ENCODE data around the gene IMP3. TPM values are rescaled to one million over a fixed set of nuclear protein-coding genes. Genes with fewer than 3 reads are reported as not detected.
A peak's percentile ranks its signal among the peaks of the same experiment; 100 is the strongest.
"Not testable (repeated sequence)": the region's sequence is repeated elsewhere in the genome, so short reads cannot be mapped to it uniquely, and the experiment has no call there.

IMP3 gene
- total RNA-seq, 6 experiments from 2014 or later = 37.7 to 192 (median 44.4) TPM

DNA sequence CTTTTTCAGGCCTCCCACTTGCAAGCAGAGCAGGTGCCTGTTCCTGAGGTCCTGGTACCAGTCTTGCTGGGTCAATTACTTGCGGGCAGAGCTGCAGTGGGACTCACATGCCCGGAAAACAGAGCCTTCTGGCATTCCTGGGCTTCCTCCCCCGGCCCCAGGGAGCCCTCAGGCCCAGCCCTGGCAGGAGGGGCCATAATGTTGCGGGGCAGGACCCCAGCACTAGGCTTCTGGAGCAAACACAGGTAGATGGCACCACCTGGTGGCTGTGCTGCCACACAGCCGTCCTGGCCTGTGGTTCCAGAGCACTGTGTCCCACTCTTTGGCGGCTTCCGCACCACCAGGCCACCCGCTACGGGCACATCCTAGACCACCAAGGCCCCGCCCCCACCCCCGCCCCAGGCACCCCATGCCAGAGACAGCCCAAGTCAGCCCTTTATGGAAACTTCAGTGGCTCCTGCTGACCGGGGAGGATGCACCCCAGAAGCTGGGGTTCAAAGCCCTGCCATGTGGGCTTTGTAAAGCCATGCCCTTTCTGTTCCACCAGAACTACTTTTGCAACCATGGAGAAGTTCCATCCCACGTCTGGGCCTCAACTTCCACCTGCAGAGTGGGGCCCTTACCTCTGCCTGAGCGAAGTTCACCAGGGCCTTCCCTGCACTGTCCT, 43.8 kb upstream of the IMP3 start:
- H3K4me3 ChIP-seq, H3K36me3 ChIP-seq, H3K27me3 ChIP-seq, H3K9me3 ChIP-seq, H3K27ac ChIP-seq: not testable (repeated sequence)
- WGBS (ENCODE audit: insufficient coverage, low coverage, low lambda C conversion rate, missing lambda C conversion rate) = 38% methylated on average over 3 of the region's 14 CpGs
- TF ChIP-seq, protein P1, sequence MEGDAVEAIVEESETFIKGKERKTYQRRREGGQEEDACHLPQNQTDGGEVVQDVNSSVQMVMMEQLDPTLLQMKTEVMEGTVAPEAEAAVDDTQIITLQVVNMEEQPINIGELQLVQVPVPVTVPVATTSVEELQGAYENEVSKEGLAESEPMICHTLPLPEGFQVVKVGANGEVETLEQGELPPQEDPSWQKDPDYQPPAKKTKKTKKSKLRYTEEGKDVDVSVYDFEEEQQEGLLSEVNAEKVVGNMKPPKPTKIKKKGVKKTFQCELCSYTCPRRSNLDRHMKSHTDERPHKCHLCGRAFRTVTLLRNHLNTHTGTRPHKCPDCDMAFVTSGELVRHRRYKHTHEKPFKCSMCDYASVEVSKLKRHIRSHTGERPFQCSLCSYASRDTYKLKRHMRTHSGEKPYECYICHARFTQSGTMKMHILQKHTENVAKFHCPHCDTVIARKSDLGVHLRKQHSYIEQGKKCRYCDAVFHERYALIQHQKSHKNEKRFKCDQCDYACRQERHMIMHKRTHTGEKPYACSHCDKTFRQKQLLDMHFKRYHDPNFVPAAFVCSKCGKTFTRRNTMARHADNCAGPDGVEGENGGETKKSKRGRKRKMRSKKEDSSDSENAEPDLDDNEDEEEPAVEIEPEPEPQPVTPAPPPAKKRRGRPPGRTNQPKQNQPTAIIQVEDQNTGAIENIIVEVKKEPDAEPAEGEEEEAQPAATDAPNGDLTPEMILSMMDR (IDR thresholded peaks at IDR 0.05) = peak; percentile 75 to 84 (median 84)
- DNase-seq (peak in 2 of 3 donors; percentile 66 to 71), ATAC-seq (peak; percentile 72 to 83 (median 78))
- intact Hi-C loops (cut with DNase I) = loop anchor here in 1 of 2 donors (10.0 kb wide), 1 partner anchor 49 kb away; no protein-coding TSS in a partner anchor
- peaks cover 0 to 12% (median 3%) of the 10 kb centered on the region in 4 donors for H3K4me1 ChIP-seq

DNA sequence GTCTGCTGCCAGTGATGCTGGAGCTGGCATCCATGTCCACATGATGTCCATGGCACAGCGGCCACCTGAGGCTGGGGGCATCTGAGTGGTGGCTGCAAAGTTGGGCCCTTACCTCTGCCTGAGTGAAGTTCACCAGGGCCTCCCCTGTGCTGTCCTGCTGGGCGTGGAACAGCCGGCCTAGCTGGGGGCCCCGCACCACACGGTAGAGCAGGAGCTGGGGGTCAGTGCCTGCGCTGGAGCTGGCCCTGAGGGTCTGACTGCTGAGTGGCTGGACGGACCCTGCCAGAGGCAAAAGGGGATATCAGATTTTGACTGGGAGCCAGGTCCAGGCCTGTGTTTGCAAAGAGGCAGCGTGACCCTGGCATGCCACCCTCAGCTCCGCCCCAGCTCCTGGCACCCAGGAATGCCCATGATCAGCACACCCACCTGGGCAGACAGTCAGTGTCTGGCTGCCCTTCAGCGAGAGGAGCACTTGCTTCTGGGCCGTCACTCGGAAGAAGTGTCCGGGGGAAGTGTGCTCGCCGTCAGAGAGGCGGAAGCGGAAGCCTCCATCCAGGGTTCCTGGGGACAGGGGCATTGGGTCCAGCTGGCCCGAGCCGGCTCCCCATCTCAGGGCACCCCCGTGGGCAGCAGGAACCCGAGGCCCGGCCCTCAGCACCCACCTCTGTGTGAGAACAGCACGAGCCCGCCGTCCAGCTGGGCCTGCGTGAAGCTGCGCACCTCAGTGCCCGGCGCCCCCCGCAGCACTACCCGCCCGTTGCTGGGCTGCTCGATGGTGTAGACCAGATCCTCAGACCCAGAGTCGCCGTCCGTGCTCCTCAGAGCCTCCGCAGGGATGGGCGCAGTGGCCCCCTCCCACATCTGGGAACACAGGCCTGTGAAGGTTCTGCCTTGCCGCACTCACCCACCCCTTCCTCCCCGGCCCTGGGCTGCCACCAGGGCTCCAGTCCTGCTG, 42.4 kb upstream of the IMP3 start:
- H3K4me1 ChIP-seq = peaks cover 0 to 12% (median 3%) of the 10 kb centered on the region in 4 donors
- intact Hi-C loops (cut with DNase I) = loop anchor here in 1 of 2 donors (10.0 kb wide), 1 partner anchor 48 kb away; no protein-coding TSS in a partner anchor
- 20% methylated on average over 1 of the region's 40 CpGs for WGBS (ENCODE audit: insufficient coverage, low coverage, low lambda C conversion rate, missing lambda C conversion rate)
- no peak for DNase-seq
- no peak overlapping the region for H3K4me3 ChIP-seq
- H3K27me3 ChIP-seq = no peaks in the 10 kb centered on the region
- no peak for TF ChIP-seq POLR2A (IDR thresholded peaks at IDR 0.05)
- TF ChIP-seq, protein P1 (IDR thresholded peaks at IDR 0.05) = no peak
- H3K27ac ChIP-seq = no peak overlapping the region
- ATAC-seq = peak in 3 of 4 donors; percentile 24 to 38 (median 26)
- H3K9me3 ChIP-seq = no peaks in the 10 kb centered on the region
- no peaks in the 10 kb centered on the region for H3K36me3 ChIP-seq

DNA sequence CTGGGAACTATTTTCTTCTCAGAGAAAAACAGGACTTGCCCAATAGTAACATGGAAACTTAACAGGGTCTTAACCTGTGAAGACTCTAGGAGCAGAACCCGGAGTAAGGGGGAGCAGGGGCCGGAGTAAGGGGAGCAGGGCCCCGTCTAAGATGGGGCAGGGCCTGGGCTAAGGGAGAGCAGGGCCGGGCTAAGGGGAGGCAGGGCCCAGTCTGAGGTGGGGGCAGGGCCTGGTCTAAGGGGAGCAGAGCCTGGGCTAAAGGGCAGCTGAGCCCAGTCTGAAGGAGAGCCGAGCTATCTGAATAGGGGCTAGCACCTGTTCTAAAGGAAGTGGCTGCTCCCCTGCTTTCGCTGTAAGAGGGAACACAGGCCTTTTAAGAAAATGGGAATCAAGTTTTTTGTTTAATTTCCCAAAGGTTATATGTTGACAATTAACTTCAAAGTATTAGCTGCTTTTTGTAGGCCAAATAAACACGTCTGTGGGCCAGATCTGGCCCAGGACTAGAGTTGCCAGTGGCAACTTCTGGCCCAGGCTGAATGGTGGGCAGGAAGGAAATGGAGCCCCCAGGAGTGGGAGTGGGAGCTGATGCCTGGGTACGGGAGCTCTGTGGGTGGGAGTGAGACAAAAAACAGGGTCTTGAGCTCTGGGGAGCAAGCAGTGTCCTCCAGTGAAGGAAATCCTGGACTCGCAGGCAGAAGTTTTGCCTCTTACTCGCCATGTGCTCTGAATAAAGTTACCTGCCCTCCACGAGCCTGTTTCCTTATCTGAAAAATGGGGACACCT, 40.2 kb upstream of the IMP3 start:
- no peak for DNase-seq
- Histone ChIP-seq H3K36me3 (no peaks in the 10 kb centered on the region), H3K9me3 (no peaks in the 10 kb centered on the region), H3K4me1 (peaks cover 0 to 13% (median 6%) of the 10 kb centered on the region in 4 donors), H3K27me3 (no peaks in the 10 kb centered on the region), H3K4me3 (no peak overlapping the region), H3K27ac (no peak overlapping the region)
- TF ChIP-seq, protein P1 (IDR thresholded peaks at IDR 0.05) = no peak
- TF ChIP-seq POLR2A (IDR thresholded peaks at IDR 0.05) = no peak
- 71% methylated on average over 9 of the region's 11 CpGs for WGBS (ENCODE audit: insufficient coverage, low coverage, low lambda C conversion rate, missing lambda C conversion rate)
- intact Hi-C loops (cut with DNase I) = loop anchor here in 1 of 2 donors (10.0 kb wide), 1 partner anchor 45 kb away; no protein-coding TSS in a partner anchor
- no peak for ATAC-seq

DNA sequence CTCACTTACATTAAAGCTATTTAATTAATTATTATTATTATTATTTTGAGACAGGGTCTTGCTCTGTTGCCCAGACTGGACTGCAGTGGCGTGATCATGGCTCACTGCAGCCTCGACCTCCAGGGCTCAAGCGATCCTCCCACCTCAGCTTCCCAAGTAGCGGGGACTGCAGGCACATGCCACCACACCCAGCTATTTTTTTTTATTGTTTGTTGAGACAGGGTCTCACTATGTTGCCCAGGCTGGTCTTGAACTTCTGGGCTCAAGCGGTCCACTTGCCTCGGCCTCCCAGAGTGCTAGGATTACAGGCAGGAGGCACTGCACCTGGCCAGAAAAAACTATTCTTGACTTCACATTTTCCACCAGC, 38.3 kb upstream of the IMP3 start:
- intact Hi-C loops (cut with DNase I); DNase-seq; H3K27me3 ChIP-seq; H3K27ac ChIP-seq; H3K36me3 ChIP-seq; H3K9me3 ChIP-seq; H3K4me3 ChIP-seq; ATAC-seq; H3K4me1 ChIP-seq: not testable (repeated sequence)
- WGBS (ENCODE audit: insufficient coverage, low coverage, low lambda C conversion rate, missing lambda C conversion rate) = 90% methylated on average over 6 of the region's 6 CpGs
